Measurements from ENCODE around the gene TANK.

GRCh38 chr2:161141033-161141432 lies 19.2 kb upstream of the TANK start:
- no peak for TF ChIP-seq JUNB (IDR thresholded peaks at IDR 0.05; ENCODE audit: unreplicated experiment)
- TF ChIP-seq NANOG (IDR thresholded peaks at IDR 0.05; ENCODE audit: borderline replicate concordance) = no peak
- TF ChIP-seq CTCF (conservative IDR thresholded peaks at IDR 0.05; ENCODE audit: low read depth in 2 of 2) = no peak
- no peak for TF ChIP-seq REST (IDR thresholded peaks at IDR 0.05; ENCODE audit: unreplicated experiment)
- no peak for TF ChIP-seq CREB1 (CRISPR knock-in tag; IDR thresholded peaks at IDR 0.05; ENCODE audit: low read depth)
- no peak for TF ChIP-seq EZH2phosphoT487 (IDR thresholded peaks at IDR 0.05; ENCODE audit: unreplicated experiment)
- no peak for TF ChIP-seq POLR2AphosphoS5 (IDR thresholded peaks at IDR 0.05; ENCODE audit: low read depth)
